Ovary (tissue), 3 donors: ENCODE measurements around the gene DGKG.

Source experiments
- CTCF ChIP-seq, 3 donors: fragments of 450-650 bp in 2 of 3; fragments of 200-600 bp in 1 of 3; IDR thresholded peaks; one replicate each; pipeline versions ENCODE4 v1.5.1 to v1.8.0; 2016 to 2022; ENCODE audit warnings: antibody characterized with exemption in 3 of 3, mild to moderate bottlenecking in 1 of 3
- POLR2A ChIP-seq: fragments of 450-650 bp; IDR thresholded peaks from one replicate; pipeline ENCODE4 v1.6.1; 2017; ENCODE audit warnings: antibody characterized with exemption, mild to moderate bottlenecking, moderate library complexity
- donor health status: DM: no; HTN: no; CAD: no.

- no peak for TF ChIP-seq CTCF (IDR thresholded peaks at IDR 0.05)
- no peak for TF ChIP-seq POLR2A
These were observed 210.7 kb downstream of the DGKG start for GRCh38 chr3:186151077-186151971.
